HG03045 (cell line): ENCODE results near the gene FAM241A.

Experiments used
- ATAC-seq: cut with Tn5 transposase; IDR thresholded peaks from one replicate; pipeline ENCODE4 v1.9.1; 2021; ENCODE audit warnings: mild to moderate bottlenecking, moderate library complexity; ENCODE audit not compliant: unreplicated experiment

FAM241A gene

GRCh38 chr4:112213091-112213490, 67.8 kb downstream of the FAM241A start:
- no peak for ATAC-seq

GRCh38 chr4:112213856-112214255, 68.6 kb downstream of the FAM241A start:
- ATAC-seq: no peak

- no peak for ATAC-seq
Observed at GRCh38 chr4:112214390-112215264, 69.4 kb downstream of the FAM241A start.

- no peak for ATAC-seq
Observed at GRCh38 chr4:112219826-112220366, 74.6 kb downstream of the FAM241A start.

DNA sequence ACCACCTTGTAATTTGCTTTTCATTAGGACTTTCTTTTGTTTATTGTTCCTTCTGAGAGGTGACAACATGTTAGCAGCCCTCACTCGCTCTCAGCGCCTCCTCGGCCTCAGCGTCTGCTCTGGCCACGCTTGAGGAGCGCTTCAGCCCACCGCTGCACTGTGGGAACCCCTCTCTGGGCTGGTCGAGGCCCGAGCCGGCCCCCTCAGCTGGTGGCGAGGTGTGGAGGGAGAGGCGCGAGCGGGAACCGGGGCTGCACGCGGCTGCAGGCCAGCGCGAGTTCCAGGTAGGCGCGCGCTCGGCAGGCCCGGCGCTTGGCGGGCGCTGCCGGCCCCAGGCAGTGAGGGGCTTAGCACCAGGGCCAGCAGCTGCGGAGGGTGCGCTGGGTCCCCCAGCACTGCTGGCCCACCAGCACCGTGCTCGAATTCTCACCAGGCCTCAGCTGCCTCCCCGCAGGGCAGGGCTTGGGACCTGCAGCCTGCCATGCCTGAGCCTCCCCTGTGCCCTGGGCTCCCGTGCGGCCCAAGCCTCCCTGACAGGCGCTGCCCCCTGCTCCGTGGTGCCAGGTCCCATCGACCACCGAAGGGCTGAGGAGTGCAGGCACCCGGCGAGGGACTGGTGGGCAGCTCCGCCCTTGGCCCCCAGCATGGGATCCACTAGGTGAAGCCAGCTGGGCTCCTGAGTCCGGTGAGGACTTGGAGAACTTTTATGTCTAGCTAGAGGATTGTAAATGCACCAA, 77.1 kb downstream of the FAM241A start:
- ATAC-seq: no peak

- no peak for ATAC-seq
Observed at GRCh38 chr4:112225157-112225556, 79.9 kb downstream of the FAM241A start.

DNA sequence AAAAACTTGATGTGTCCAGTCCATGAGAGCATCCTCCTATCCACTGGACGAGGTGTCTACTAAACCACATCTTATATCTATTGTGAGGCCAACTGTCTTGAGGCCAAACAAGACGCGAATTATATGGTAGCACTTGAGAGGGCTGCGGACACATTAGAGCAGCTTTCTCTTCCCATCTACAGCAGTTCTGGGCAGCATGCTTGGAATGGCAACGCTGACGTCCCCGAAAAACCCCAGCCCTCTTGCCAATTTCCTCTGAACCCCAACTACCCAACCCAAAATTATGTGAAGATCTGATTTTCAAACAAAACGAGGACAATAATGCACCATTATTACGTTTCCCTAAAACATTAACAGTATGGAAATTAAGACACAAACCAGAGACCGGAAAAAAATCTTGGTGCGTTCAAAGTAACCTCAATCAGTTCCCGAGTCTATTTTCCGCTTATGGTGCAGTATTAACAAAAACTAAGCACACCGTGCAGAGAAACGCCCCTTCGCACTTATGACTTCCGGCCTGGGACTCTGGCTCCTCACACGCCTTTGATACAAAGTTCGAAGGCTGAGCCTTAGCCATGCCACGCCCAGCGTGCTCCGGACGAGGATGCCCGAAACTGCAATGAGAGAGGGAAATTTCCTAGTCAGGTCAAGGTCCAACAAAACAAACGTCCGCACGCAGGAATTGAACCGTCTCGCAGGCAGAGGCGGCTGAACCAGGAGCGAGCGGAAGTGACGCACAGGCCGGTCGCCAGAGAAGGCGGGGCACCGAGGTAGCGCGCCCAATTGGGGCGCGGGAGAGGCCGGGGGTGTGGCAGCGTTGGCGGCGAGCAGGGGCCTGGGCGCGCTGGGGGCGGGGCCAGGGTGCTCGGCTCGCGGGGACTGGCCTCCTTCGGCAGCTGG, 85.9 kb downstream of the FAM241A start:
- peak; percentile 90 for ATAC-seq

DNA sequence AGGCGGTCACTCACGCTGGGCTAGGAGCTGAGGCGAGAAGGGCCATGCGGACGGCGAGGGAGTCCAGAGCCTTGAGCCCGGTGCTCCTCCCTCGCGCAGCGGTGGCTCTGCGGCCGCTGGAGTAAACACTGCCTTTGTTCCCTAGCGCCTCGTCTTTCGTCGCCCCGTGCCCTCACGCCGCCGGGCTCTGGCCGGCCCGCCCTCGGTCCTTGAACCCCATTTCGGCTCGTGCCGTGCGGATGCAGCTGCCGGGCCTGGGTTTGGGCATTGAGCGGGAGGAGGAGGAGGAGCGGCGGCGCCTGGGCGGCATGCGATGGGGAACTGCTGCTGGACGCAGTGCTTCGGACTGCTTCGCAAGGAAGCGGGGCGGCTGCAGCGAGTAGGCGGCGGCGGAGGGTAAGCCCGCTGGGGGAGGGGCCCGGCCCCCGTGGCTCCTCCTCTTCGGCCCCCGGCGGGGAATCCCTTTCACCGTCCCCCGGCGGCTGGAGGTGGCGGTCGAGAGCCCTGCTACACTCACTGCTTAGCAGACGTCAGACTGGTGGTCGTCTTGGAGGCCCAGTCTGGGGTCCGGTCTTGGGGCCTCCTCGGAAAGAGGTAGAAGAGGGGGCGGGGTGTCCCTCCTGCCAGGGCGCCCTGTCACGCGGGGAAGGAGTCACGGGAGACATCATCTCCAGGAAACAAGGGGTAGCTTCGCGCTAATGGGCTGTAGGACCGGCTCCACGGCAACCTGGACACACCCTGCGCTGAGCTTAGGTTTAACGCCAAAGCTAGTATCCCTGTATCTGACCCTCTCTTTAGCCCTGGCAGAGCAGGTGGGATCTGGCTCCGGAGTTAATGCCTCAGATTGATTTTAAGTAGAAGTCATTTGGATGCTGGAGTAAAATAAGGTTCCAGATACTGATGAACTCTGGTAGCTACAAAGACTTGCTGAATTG, 86.8 kb downstream of the FAM241A start, which contains the start of gene AP1AR:
Gene AP1AR, plus strand, starts transcription at position 9 of the 935 bp plus-strand sequence. Its CDS starts 305 bp downstream, at position 314.
- ATAC-seq: peak; percentile 73

DNA sequence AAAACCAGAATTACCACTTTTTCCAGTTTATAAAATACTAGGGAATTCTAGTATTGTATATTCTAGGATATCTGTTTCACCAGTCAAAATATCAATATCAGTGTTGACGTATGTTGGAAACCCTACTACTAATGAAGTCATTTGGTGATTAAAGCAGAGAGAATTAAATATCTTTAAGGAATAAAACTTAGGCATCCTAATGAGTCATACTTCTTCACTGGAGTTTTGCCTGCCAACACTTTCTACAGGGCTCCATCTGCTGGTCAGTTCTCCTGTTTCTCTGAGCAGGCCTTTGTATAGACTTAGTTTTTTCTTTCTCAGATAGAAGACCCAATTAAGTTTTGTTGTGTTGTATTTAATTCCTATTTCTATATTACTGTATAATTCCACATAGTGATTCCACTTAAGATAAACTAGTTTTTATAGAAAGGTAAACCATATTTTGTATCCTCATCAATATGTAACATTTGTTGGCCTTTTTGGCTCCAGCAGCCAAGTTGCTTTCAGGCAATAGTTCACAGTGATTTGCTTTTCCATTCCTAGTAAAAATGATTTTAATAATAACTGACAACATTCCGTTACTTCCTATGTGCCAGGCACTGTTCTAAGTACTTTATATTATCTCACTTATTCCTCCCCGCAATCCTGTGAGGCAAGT, 89.8 kb downstream of the FAM241A start:
- no peak for ATAC-seq

GRCh38 chr4:112236040-112236439, 90.8 kb downstream of the FAM241A start:
- no peak for ATAC-seq

GRCh38 chr4:112238833-112239232, 93.6 kb downstream of the FAM241A start:
- ATAC-seq: no peak
